Prostate gland (tissue), 2 donors: Measurements from ENCODE around the gene KRTAP9-7.
"Not testable (repeated sequence)": the region's sequence is repeated elsewhere in the genome, so short reads cannot be mapped to it uniquely, and the experiment has no call there.

Source experiments
- CTCF ChIP-seq, 4 experiments: fragments of 200-600 bp in 2 of 4; fragments of 450-650 bp in 2 of 4; sonication (generic) in 2 of 4; IDR thresholded peaks; 1 replicate in 3 of 4; 2 replicates in 1 of 4; pipeline ENCODE4 v1.5.1; 2016 to 2019; ENCODE audit warnings: antibody characterized with exemption in 4 of 4, mild to moderate bottlenecking in 2 of 4, moderate library complexity in 2 of 4
- POLR2A ChIP-seq: fragments of 450-650 bp; IDR thresholded peaks from one replicate; pipeline ENCODE4 v1.6.1; 2016; ENCODE audit warnings: antibody characterized with exemption, mild to moderate bottlenecking
- POLR2AphosphoS5 ChIP-seq: sonication (generic); formaldehyde crosslinking; IDR thresholded peaks from one replicate; pipeline ENCODE4 v1.6.1; 2017; ENCODE audit warnings: antibody characterized with exemption

GRCh38 chr17:41255381-41256290 is 19.9 kb upstream of the KRTAP9-7 start, which contains the start of gene KRTAP9-9:
- not testable (repeated sequence) for TF ChIP-seq CTCF (IDR thresholded peaks at IDR 0.05); POLR2A; POLR2AphosphoS5
